HG03159 (cell line): ENCODE data around the gene GNB1.
"Not testable (repeated sequence)": the region's sequence is repeated elsewhere in the genome, so short reads cannot be mapped to it uniquely, and the experiment has no call there.

Experiments used
- ATAC-seq: cut with Tn5 transposase; IDR thresholded peaks from one replicate; pipeline ENCODE4 v1.9.1; 2021; ENCODE audit warnings: mild to moderate bottlenecking, moderate library complexity; ENCODE audit not compliant: unreplicated experiment

GNB1 gene

DNA sequence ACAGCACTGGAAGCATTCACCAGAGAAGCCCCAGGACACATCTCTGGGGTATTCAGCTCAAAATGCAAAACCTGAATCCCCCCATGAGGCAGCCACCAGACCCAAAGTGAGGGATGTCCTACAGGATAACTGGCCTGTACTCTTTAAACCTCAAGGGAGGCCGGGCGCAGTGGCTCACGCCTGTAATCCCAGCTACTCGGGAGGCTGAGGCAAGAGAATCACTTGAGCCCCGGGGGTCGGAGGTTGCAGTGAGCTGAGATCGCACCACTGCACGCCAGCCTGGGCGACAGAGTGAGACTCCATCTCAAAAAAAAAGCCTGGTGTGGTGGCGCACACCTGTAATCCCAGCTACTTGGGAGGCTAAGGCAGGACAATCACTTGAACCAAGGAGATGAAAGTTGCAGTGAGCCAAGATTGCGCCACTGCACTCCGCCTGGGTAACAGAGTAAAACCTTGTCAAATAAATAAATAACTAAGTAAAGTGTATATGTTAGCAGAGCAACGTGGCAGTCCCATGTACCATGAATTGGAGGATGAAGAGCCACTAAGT lies 29.1 kb downstream of the GNB1 start:
- ATAC-seq: not testable (repeated sequence)

DNA sequence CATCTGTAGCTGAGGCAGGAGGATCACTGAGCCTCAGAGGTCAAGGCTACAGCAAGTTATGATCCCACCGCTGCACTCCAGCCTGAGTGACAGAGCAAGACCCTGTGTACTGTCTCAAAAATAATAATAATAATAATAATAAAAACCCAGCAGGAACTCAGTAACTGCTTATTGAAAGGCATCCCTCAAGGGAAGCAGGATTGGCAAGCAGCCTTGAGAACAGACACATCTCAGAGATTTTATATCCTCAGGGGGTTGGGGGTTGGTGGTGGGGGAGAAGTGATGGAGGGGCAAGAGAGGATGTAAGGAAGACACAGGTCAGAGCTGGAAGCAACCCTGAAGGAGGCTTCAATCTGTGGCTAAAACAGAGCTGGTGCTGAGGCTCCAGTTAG lies 29.6 kb downstream of the GNB1 start:
- ATAC-seq: no peak

DNA sequence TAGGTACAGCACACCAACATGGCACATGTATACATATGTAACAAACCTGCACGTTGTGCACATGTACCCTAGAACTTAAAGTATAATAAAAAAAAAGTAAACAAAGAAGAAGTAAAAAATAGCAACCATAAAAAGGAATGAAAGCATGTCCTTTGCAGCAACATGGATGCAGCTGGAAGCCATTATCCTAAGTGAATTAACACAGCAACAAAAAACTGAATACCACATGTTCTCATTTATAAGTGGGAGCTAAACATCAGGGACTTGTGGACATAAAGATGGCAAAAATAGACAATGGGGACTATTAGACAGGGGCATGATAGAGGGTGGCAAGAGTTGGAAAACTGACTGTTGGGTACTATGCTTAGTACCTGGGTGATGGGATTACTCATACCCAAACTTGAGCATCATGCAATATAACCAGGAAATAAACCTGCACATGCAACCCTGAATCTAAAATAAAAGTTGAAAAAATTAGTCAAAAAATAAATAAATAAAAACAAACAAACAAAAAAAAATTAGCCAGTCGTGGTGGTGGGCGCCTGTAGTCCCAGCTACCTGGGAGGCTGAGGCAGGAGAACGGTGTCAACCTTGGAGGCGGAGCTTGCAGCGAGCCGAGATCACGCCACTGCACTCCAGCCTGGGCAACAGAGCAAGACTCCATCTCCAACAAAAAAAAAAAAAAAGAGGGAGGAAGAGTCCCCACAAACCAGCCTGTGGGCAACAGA lies 30.8 kb downstream of the GNB1 start:
- not testable (repeated sequence) for ATAC-seq

DNA sequence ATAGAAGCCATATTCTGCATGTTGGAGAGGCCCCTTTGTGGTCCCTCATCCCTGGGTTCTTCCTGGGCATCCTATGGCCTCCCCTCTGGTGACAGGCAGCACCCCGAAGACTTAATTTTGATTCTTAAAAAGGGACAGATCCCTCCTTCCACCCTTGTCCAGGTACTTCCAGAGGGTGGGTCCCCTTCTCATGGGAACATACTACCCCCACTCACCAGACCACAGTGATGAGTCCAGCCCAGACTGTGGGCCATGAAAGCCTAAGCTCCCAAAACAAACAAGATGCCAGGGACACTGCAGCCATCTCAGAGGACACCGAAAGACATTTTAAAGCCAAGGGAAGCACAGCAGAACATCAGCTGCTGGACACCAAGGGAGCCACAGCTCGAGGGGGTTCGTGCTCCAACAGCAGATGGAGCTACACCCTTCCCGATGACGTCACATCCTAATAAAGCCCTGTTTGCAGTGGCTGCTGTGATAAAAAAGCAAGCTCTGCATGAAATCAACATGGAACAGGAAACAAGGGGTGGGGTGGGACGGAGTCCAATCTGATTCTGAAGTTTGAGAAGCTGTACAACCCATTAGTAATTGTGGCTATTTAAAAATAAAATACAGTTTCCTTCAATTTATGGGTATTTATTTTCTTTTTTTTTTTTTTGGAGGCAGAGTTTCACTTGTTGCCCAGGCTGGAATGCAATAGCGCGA lies 32.4 kb downstream of the GNB1 start:
- no peak for ATAC-seq

DNA sequence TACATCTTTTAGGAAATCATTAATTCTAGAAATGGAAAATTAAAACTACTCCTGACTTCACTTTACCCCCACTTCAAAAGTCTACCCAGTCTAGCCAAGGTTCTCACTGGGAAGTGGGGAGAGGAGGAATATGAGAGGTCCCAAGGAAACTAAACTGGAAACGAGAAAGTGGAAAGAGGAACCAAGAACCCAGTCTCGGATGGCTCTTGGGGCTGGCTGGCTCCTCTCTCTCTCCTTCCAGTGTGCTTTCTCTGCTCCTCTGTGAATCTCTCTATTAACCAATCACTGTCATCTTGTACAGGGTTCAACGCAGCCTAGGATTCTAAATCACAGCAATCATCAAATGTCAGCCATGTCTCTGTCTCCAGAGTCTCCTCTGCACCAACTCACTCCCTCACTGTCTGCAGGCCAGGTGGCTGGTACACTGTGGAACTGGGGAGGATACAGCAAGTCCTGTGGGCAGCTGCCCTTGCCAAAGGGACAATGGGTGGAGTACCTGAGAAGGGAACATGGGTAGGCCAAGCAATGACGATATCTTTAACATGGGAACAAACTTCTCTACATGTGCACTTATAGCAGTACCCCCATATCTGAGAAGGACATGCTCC lies 33.7 kb downstream of the GNB1 start:
- no peak for ATAC-seq

DNA sequence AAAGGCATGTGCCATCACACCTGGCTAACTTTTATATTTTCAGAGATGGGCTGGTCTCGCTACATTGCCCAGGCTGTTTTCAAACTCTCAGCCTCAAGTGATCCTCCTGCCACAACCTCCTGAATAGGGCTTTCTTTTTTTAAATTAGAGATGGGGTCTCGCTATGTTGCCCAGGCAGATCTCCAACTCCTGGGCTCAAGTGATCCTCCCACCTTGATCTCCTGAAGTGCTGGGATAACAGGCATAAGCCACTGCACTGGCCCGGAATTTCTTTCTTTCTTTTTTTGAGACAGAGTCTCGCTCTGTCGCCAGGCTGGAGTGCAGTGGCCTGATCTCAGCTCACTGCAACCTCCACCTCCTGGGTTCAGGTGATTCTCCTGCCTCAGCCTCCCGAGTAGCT lies 34.7 kb downstream of the GNB1 start:
- not testable (repeated sequence) for ATAC-seq

DNA sequence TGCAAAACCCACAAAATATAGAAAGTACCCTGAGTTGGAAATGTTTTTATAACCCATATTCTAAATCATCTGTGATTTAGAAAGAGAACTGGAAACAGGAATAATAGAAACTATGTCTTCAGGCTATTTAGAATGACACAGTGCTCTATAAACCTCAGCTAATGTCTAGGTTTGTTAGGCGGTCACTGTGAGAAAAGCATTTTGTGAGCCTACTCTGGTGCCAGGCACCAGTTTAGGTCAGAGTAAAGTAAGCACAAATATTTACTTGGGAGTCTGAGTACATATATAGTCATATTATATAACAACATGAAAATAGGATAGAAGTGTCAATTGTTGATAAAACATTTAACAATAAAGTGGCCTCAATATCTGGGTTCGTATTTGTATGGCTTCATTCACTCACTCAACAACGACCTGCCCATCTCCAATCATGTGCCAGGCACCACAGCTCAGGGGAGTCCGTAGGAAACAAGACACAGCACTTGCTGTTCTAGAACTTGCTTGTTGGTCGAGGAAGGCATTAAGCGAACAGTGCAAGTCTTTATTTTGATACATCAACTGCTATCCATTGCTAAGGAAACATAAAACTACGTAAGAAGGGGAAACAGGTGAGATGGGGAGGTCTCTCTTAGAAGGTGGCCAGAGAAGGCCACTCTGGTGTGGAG lies 37.2 kb downstream of the GNB1 start:
- no peak for ATAC-seq

DNA sequence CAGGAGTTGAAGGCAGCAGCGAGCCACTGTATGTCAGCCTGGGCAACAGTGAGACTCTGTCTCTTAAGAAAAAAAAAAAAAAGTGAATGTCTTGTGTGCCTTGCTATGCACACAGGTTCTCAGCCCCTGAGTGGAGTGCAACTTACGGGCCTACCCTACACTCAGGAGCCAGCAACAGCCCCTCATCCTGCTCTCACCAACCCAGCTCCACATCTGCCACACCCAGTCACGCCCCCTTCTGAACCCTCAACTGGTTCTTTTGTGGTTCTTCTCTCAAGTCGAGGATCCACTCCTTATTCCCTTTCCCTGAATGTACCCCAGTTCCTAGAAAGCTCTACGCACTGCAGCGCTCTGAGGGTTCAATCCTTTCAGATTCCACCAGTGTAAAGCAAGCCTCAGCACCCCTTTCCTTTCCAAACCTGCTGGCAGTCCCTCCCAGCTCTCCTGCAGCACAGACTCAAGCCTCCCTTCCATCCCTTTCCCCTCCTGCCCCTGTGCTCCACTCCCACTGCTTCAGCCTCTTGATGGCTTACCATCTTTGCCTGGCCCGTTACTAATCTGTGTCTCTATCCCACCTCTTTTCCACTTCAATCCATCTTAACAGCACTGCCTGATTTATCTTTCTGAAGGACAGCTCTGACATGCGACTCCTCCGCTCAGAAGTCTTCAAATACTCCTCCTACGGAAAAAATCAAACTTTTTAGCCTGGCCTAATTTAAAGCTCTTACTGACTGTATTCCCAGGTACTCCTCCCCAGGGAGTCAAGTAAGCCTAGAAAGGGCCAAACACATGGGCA lies 38.1 kb downstream of the GNB1 start:
- ATAC-seq: no peak

DNA sequence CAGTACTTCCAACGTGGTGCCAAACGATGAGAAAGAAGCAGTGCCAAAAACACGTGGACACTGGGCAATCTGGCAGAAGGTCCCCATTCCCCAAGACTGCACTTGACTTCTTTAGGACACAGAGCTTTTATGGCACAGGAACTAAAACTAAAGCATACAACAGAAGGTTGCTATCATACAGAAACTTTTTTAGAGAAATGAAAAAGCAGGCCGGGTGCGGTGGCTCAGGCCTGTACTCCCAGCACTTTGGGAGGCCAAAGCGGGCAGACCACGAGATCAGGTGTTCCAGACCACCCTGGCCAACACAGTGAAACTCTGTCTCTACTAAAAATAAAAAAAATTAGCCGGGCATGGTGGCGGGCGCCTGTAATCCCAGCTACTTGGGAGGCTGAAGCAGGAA lies 43.0 kb downstream of the GNB1 start:
- ATAC-seq: peak; percentile 45

DNA sequence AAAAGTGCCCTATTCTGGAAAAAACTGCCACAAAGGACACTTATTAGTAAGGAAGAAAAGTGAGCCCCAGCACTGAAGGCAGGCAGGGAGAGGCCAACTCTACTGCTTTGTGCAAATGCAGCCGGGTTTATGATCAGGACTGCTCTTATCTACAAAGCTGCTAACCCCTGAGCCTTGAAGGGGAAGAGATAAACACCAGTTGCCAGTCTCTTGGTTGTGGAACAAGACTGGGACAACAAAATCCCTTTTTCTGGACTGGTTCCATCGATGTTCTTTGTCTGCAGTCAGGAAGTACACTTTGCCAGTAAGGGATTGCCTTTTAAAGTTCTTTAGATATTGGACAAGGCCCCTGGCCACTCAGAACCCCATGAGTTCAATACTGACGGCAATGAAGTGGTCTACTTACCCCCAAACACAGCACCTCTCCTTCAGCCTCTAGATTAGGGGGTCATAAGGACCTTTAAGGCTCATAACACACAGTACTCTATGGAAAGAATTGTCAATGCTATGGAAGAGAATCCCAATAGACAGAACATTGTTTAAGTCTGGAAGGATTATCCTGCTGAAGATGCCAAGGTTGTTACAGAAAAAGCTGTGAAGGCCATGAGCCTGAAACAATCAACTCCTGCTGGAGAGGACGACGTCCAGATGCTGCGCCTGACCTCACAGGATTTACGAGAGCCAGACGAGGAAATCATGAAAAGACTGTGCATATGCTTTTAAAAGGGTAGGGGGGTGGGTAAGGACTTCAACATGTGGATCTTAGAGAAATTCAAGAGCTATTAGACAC lies 43.6 kb downstream of the GNB1 start:
- no peak for ATAC-seq

DNA sequence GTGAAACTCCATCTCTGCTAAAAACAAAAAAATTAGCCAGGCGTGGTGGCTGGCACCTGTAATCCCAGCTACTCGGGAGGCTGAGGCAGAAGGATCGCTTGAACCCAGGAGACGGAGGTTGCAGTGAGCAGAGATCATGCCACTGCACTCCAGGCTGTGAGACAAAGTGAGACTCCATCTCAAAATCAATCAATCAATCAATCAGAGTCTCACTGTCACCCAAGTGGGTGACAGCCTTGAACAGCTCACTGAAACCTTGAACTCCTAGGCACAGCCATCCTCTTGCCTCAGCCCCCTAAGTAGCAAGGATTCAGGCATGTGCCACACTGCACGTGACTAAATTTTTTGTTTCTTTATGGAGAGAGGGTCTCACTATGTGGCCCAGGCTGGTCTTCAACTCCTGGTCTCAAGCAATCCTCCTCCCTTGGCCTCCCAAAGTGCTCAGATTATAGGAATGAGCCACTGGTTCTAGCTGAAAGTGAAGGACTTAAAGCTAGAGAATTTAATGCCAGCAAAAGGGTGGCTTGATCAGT lies 44.4 kb downstream of the GNB1 start:
- ATAC-seq: no peak

DNA sequence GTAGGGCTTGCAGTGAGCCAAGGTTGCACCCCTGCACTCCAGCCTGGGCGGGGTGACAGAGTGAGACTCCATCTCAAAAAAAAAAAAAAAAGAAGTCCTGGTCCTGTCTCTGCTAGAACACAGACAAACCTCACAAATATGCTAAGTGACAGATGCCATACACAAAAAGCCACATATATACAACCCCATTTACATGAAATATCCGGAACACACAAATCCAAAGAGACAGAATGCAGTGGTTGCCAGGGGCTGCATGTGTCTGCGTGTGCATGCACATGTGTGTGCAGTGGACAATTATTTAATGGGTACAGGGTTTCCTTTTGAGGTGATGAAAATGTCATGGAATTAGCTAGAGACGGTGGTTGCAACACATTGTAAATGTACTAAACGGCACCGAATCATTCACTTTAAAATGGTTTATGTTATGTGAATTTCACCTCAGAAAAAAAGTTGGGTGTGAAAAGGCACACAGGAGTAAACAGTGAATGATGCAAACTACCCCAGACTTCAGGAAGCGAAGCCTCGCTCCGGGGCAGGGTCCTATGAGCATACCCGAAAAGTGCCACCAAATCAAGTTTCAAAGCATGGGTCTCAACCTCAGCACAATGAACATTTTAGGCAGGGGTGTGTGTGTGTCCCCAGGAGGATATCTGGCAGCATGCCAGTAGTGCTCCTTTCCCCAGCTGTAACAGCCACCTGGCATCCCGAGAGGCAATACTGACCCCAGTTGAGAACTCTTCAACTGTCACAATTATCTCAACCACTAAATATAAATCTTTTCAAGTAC lies 48.3 kb downstream of the GNB1 start:
- no peak for ATAC-seq

DNA sequence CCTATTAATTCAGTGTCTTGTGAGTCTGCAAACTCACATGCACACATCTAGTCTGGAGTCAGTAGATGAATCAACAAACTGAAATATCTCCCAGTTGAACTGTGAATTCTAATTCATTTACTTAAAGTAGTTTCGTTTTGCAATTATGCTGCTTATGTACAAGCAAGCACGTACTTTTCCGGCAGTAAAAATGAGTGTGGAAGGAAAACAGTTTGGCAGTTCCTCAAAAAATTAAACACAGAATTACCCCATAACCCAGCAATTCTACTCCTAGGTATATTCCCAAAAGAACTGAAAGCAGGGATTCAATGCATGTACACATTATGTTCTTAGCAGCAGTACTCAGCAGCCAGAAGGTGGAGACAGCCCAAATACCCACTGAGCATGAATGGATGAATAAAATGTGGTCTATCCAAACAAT lies 49.3 kb downstream of the GNB1 start:
- no peak for ATAC-seq

DNA sequence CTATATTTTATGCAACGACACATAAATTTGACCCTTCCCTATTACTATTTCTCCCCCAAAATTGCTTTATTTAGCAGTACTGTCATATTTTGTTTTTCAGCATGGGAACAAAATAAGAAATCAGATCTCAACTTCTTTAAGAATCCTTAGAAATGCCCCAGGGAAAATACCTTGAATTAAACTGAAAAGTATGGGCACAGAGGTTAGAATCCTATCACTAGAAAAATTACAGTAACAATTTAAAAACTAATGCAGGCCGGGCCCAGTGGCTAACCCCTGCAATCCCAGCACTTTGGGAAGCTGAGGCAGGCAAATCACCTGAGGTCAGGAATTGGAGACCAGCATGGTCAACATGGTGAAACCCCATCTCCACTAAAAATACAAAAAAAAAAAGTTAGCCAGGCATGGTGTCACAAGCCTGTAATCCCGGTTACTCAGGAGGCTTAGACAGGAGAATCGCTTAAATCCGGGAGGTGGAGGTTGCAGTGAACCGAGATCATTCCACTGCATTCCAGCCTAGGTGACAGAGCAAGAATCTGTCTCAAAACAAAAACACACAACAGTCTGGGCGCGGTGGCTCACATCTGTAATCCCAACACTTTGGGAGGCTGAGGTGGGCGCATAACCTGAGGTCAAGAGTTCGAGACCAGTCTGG lies 51.4 kb downstream of the GNB1 start:
- ATAC-seq: no peak

DNA sequence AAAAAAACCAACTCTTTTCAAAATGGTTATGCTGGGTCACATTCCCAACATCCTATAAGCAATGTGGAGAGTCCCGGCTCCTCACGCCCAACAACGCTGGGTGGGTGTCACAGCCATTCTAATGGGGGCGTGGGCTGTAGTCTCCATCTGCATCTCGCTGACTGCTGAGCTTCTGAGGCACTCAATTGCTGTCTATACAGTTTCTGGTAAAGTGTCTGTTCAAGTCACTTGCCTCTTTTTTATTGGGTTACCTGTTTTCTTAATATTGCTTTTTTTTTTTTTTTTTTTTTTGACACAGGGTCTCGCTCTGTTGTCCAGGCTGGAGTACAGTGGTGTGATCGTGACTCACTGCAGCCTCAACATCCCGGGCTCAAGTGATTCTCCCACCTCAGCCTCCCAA lies 54.8 kb downstream of the GNB1 start:
- ATAC-seq: no peak

DNA sequence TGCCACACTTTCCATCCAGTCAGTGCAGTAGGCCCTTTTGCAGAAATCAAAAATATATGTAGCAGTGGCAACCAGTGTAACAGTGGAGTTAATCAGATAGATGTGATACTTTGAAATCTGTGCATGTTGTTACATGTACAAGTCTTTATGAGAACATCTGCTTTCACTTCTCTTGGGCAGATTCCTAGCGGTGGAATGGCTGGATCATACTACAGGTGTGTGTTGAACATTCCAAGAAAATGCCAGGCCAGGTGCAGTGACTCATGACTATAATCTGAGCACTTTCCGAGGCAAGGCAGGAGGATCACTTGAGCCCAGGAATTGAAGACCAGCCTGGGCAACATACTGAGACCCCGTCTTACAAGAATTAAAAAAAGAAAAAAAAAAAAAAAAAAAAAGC lies 55.3 kb downstream of the GNB1 start:
- no peak for ATAC-seq

DNA sequence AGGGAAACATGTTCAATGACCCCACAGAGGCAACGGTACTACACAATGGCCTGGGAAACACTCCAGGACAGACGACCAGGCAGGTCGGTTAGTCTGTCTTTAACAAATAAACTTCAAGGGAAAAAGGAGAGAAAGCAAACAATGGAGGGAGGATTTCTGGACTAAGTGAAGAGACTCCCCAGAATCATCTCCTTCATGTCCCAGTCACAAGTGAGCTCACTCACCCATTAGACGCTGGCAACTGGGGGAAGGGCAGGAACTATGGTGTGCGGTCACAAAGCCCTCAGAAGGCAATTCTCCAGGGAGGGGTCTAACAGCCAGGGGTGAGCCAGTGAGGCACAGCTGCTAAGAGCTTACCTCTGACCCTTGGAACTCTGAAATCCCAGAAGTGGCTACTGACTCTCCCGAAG lies 57.0 kb downstream of the GNB1 start:
- ATAC-seq: no peak

DNA sequence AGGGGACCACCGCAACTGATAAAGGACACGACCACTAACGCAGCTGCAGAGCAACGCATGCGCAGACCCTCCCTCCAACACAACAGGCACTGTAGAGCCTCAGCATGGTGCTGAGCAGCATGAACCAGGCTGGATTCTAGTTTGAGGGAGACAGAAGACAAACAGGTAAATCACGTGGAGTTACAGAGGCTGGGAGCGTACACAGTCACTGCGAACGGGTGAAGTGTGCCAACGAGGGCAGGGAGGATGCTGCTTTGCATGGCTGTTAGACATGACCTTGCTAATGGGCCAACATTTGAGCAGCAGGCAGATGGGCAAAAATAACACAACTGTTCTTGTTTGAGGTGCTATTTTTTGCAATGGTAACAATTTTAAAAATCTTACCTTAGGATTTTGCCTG lies 57.4 kb downstream of the GNB1 start:
- ATAC-seq: no peak
